Ovary (tissue), 3 donors: ENCODE results near the gene HTR6.

ENCODE experiments used
- EP300 ChIP-seq: sonication (generic); formaldehyde crosslinking; IDR thresholded peaks from one replicate; pipeline ENCODE4 v1.6.1; 2017; ENCODE audit warnings: antibody characterized with exemption
- TF ChIP-seq, protein P1 (sequence below), 3 donors: fragments of 450-650 bp in 2 of 3; fragments of 200-600 bp in 1 of 3; IDR thresholded peaks; one replicate each; pipeline versions ENCODE4 v1.5.1 to v1.8.0; 2016 to 2022; ENCODE audit warnings: antibody characterized with exemption in 3 of 3, mild to moderate bottlenecking in 1 of 3
- donor health status: DM: no; HTN: no; CAD: no.

DNA sequence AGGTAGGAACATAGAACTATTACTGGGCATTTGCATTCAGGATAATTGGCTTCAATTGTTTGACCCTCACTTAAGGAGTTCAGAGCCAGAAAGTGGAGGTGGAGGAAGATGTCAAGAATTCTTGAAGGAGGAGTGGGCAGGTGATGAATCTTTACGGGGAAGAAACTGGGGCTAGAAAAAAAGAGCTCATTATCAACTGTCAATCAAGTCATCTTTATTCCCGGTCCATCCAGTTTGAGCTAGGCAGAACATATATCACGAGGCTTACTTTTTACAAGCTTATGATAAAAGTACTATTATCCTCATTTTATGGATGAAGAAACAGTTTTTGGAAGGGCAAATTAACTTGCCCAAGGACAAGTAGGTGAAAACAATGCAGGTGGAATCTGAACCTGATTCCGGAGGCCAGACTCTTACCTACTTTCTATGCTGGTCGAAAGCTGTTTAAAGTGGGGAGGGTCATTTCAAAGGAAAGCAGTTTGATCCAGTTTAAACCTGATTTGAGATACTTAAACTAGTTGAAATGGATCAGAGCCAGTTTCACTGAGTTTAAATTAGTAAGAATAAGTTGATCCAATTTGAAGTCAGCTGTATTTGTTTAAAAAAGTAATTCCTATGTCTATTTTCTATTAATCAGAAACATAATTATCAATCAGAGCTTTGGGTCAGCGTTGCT lies 33.8 kb upstream of the HTR6 start:
- TF ChIP-seq, protein P1, sequence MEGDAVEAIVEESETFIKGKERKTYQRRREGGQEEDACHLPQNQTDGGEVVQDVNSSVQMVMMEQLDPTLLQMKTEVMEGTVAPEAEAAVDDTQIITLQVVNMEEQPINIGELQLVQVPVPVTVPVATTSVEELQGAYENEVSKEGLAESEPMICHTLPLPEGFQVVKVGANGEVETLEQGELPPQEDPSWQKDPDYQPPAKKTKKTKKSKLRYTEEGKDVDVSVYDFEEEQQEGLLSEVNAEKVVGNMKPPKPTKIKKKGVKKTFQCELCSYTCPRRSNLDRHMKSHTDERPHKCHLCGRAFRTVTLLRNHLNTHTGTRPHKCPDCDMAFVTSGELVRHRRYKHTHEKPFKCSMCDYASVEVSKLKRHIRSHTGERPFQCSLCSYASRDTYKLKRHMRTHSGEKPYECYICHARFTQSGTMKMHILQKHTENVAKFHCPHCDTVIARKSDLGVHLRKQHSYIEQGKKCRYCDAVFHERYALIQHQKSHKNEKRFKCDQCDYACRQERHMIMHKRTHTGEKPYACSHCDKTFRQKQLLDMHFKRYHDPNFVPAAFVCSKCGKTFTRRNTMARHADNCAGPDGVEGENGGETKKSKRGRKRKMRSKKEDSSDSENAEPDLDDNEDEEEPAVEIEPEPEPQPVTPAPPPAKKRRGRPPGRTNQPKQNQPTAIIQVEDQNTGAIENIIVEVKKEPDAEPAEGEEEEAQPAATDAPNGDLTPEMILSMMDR (IDR thresholded peaks at IDR 0.05) = no peak
- TF ChIP-seq EP300 = no peak
